Ishikawa (cell line): ENCODE data around the gene TGFBR3.

ENCODE experiments used
- CREB1 ChIP-seq: IDR thresholded peaks from 2 replicates; pipeline ENCODE4 v1.6.1; 2012; ENCODE audit warnings: low read depth
- MAX ChIP-seq: IDR thresholded peaks from 2 replicates; pipeline ENCODE4 v1.6.1; 2012
- TAF1 ChIP-seq: IDR thresholded peaks from 2 replicates; pipeline ENCODE4 v1.6.1; 2012; ENCODE audit warnings: low read depth, mild to moderate bottlenecking
- TCF12 ChIP-seq: IDR thresholded peaks from 2 replicates; pipeline ENCODE4 v1.6.1; 2012; ENCODE audit warnings: low read depth
- TEAD4 ChIP-seq: IDR thresholded peaks from 2 replicates; pipeline ENCODE4 v1.6.1; 2012
- YY1 ChIP-seq: IDR thresholded peaks from 2 replicates; pipeline ENCODE4 v1.6.1; 2012; ENCODE audit warnings: low read depth
- ZBTB7A ChIP-seq: IDR thresholded peaks from 2 replicates; pipeline ENCODE4 v1.6.1; 2012; ENCODE audit warnings: low read depth
- TF ChIP-seq, protein P1 (sequence below): IDR thresholded peaks from 2 replicates; pipeline ENCODE4 v1.6.1; 2012; ENCODE audit warnings: low read depth, mild to moderate bottlenecking

DNA sequence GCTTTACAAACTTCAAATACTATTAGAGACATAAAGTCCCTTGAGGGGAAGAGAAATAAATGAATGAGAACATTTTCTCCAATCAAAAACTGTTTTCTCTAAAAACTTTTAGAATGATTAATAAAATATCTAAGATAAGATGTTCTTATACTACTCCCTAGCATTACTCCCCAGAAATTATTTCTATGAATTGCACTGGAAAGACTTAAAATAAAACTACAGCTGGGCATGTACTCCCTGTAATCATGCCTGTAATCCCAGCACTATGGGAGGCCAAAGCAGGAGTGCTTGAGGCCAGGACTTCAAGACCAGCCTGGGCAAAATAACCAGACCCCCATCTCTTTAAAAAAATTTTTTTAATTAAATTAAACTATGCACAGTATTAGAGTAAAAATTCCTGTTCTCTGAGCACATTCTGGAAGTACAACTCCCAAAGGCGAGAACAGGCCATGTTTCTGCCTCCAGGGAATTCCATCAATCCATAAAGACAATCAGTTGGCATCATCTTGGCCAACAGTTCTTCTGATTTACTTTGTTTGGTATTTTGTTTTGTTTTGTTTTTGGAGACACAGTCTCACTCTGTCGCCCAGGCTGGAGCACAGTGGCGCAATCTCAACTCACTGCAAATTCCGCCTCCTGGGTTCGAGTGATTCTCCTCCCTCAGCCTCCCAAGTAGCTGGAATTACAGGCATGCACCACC, 77.9 kb downstream of the TGFBR3 start:
- TF ChIP-seq TCF12 (no peak), TAF1 (no peak), TEAD4 (no peak), YY1 (no peak), MAX (no peak), CREB1 (no peak), ZBTB7A (no peak)
- TF ChIP-seq, protein P1, sequence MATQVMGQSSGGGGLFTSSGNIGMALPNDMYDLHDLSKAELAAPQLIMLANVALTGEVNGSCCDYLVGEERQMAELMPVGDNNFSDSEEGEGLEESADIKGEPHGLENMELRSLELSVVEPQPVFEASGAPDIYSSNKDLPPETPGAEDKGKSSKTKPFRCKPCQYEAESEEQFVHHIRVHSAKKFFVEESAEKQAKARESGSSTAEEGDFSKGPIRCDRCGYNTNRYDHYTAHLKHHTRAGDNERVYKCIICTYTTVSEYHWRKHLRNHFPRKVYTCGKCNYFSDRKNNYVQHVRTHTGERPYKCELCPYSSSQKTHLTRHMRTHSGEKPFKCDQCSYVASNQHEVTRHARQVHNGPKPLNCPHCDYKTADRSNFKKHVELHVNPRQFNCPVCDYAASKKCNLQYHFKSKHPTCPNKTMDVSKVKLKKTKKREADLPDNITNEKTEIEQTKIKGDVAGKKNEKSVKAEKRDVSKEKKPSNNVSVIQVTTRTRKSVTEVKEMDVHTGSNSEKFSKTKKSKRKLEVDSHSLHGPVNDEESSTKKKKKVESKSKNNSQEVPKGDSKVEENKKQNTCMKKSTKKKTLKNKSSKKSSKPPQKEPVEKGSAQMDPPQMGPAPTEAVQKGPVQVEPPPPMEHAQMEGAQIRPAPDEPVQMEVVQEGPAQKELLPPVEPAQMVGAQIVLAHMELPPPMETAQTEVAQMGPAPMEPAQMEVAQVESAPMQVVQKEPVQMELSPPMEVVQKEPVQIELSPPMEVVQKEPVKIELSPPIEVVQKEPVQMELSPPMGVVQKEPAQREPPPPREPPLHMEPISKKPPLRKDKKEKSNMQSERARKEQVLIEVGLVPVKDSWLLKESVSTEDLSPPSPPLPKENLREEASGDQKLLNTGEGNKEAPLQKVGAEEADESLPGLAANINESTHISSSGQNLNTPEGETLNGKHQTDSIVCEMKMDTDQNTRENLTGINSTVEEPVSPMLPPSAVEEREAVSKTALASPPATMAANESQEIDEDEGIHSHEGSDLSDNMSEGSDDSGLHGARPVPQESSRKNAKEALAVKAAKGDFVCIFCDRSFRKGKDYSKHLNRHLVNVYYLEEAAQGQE = no peak
